ENCODE measurements around the gene EML1. TPM values are rescaled to one million over a fixed set of nuclear protein-coding genes. Genes with fewer than 3 reads are reported as not detected.

EML1 gene
- total RNA-seq, 1 donor from 2014 or later, result 33.3 TPM

- Histone ChIP-seq H3K4me1 (peaks cover 60% of the 10 kb centered on the region), H3K4me3 (peak overlapping the region; percentile 9), H3K27ac (replicated peaks) (peak overlapping the region; percentile 74), H3K27me3 (ENCODE audit: low read depth) (no peaks in the 10 kb centered on the region), H3K9me3 (replicated peaks) (no peaks in the 10 kb centered on the region), H3K36me3 (no peaks in the 10 kb centered on the region)
- peak; percentile 48 for DNase-seq
- TF ChIP-seq CTCF (IDR thresholded peaks at IDR 0.05; ENCODE audit: borderline replicate concordance), result no peak
- intact Hi-C loops (cut with micrococcal nuclease), result no loop called here
Measured at GRCh38 chr14:99786511-99786989, 6.7 kb upstream of the EML1 start.

GRCh38 chr14:99788713-99789112 lies 4.5 kb upstream of the EML1 start:
- DNase-seq, result no peak
- Histone ChIP-seq H3K27me3 (ENCODE audit: low read depth) (no peaks in the 10 kb centered on the region), H3K36me3 (no peaks in the 10 kb centered on the region), H3K4me3 (no peak overlapping the region), H3K4me1 (peaks cover 74% of the 10 kb centered on the region), H3K27ac (replicated peaks) (no peak overlapping the region), H3K9me3 (replicated peaks) (no peaks in the 10 kb centered on the region)
- TF ChIP-seq CTCF (IDR thresholded peaks at IDR 0.05; ENCODE audit: borderline replicate concordance), result no peak
- intact Hi-C loops (cut with micrococcal nuclease), result no loop called here

- no peaks in the 10 kb centered on the region for H3K9me3 ChIP-seq (replicated peaks)
- intact Hi-C loops (cut with micrococcal nuclease), result no loop called here
- peaks cover 76% of the 10 kb centered on the region for H3K4me1 ChIP-seq
- H3K27me3 ChIP-seq (ENCODE audit: low read depth), result no peaks in the 10 kb centered on the region
- peak overlapping the region; percentile 39 for H3K27ac ChIP-seq (replicated peaks)
- DNase-seq, result no peak
- no peak for TF ChIP-seq CTCF (IDR thresholded peaks at IDR 0.05; ENCODE audit: borderline replicate concordance)
- no peak overlapping the region for H3K4me3 ChIP-seq
- no peaks in the 10 kb centered on the region for H3K36me3 ChIP-seq
Measured at GRCh38 chr14:99789581-99789980, 3.6 kb upstream of the EML1 start.

- no peaks in the 10 kb centered on the region for H3K27me3 ChIP-seq (ENCODE audit: low read depth)
- DNase-seq, result no peak
- no peak for TF ChIP-seq CTCF (IDR thresholded peaks at IDR 0.05; ENCODE audit: borderline replicate concordance)
- no peaks in the 10 kb centered on the region for H3K9me3 ChIP-seq (replicated peaks)
- H3K27ac ChIP-seq (replicated peaks), result peak overlapping the region; percentile 91
- H3K4me1 ChIP-seq, result peaks cover 76% of the 10 kb centered on the region
- intact Hi-C loops (cut with micrococcal nuclease), result no loop called here
- H3K36me3 ChIP-seq, result no peaks in the 10 kb centered on the region
- no peak overlapping the region for H3K4me3 ChIP-seq
Measured at GRCh38 chr14:99790201-99790977, 2.8 kb upstream of the EML1 start.

- intact Hi-C loops (cut with micrococcal nuclease), result no loop called here
- DNase-seq, result no peak
- Histone ChIP-seq H3K27me3 (ENCODE audit: low read depth) (no peaks in the 10 kb centered on the region), H3K4me1 (peaks cover 71% of the 10 kb centered on the region), H3K9me3 (replicated peaks) (no peaks in the 10 kb centered on the region), H3K27ac (replicated peaks) (peak overlapping the region; percentile 91), H3K36me3 (no peaks in the 10 kb centered on the region), H3K4me3 (no peak overlapping the region)
- TF ChIP-seq CTCF (IDR thresholded peaks at IDR 0.05; ENCODE audit: borderline replicate concordance), result no peak
Measured at GRCh38 chr14:99790978-99791376, 2.2 kb upstream of the EML1 start.
